Measurements from ENCODE around the gene TOP1. TPM values are rescaled to one million over a fixed set of nuclear protein-coding genes. Genes with fewer than 3 reads are reported as not detected.

The TOP1 gene
- polyA plus RNA-seq, 1 of the 3 experiments (the other 2 are of a cell fraction) = 11.9 TPM

- CTCF ChIA-PET = interaction anchor here (0.8 to 2.1 kb wide), 5 partner anchors 11 to 319 kb away, joined by 3 to 7 read pairs (median 6); no protein-coding TSS in a partner anchor
- Histone ChIP-seq H3K27ac (ENCODE audit: low read depth in 2 of 2, low read length in 1 of 2) (peak overlapping the region; percentile 89 to 93), H3K9me3 (no peaks in the 10 kb centered on the region)
Observed at GRCh38 chr20:41058674-41059635, 30.3 kb downstream of the TOP1 start.

More at GRCh38 chr20:41058674-41059635, 30.3 kb downstream of the TOP1 start:
- 95% methylated on average over 14 of the region's 14 CpGs for WGBS (ENCODE audit: low lambda C conversion rate)
- H3K4me2 ChIP-seq = peak overlapping the region; percentile 25; the same call in 1 of the 2 replicates
- peaks cover 27% of the 10 kb centered on the region for H3F3A ChIP-seq (replicated peaks; ENCODE audit: insufficient read depth)
- H3K4me3 ChIP-seq (ENCODE audit: low read depth in 2 of 2, low read length in 1 of 2) = no peak overlapping the region
- H3K36me3 ChIP-seq (replicated peaks in 1 of 2; ENCODE audit: control insufficient read depth in 1 of 2, insufficient read depth in 2 of 2, low read length in 1 of 2) = peaks cover 19 to 57% of the 10 kb centered on the region in 2 experiments
- POLR2A ChIA-PET = no interaction called here
- H3K27me3 ChIP-seq (ENCODE audit: insufficient read depth) = no peaks in the 10 kb centered on the region
- H3K79me2 ChIP-seq (ENCODE audit: insufficient read depth) = peaks cover 98% of the 10 kb centered on the region
- H3K9me2 ChIP-seq = no peaks in the 10 kb centered on the region
- H3K4me1 ChIP-seq (ENCODE audit: control insufficient read depth in 1 of 2, insufficient read depth in 2 of 2, low read depth in 1 of 2, low read length in 1 of 2) = peaks cover 22 to 42% of the 10 kb centered on the region in 2 experiments
- no peak overlapping the region for H3K9ac ChIP-seq
- peaks cover 76% of the 10 kb centered on the region for H4K20me1 ChIP-seq (ENCODE audit: insufficient read depth)
- H2AFZ ChIP-seq (ENCODE audit: low read depth) = no peak overlapping the region
- TF ChIP-seq RAD21 (IDR thresholded peaks at IDR 0.05; ENCODE audit: low read length) (no peak), RXRA (IDR thresholded peaks at IDR 0.05; ENCODE audit: borderline replicate concordance, low read depth) (no peak), MXI1 (IDR thresholded peaks at IDR 0.05; ENCODE audit: low read depth, low read length) (no peak), ELF1 (IDR thresholded peaks at IDR 0.05) (no peak), USF1 (IDR thresholded peaks at IDR 0.05; ENCODE audit: borderline replicate concordance, low read depth) (no peak), EP300 (IDR thresholded peaks at IDR 0.05; ENCODE audit: borderline replicate concordance in 1 of 2, low read depth in 1 of 2, low read length in 1 of 2) (no peak), TAF1 (IDR thresholded peaks at IDR 0.05; ENCODE audit: borderline replicate concordance, low read depth, low read length) (no peak), CHD2 (IDR thresholded peaks at IDR 0.05; ENCODE audit: low read length, partially characterized antibody) (no peak), RFX5 (IDR thresholded peaks at IDR 0.05; ENCODE audit: low read length) (no peak), FOXJ3 (CRISPR knock-in tag; IDR thresholded peaks at IDR 0.05) (no peak), MEF2A (IDR thresholded peaks at IDR 0.05; ENCODE audit: borderline replicate concordance, low read depth) (no peak), TCF12 (IDR thresholded peaks at IDR 0.05) (no peak), ZBTB33 (IDR thresholded peaks at IDR 0.05; ENCODE audit: borderline replicate concordance, low read depth) (no peak)
- TF ChIP-seq, protein P1, sequence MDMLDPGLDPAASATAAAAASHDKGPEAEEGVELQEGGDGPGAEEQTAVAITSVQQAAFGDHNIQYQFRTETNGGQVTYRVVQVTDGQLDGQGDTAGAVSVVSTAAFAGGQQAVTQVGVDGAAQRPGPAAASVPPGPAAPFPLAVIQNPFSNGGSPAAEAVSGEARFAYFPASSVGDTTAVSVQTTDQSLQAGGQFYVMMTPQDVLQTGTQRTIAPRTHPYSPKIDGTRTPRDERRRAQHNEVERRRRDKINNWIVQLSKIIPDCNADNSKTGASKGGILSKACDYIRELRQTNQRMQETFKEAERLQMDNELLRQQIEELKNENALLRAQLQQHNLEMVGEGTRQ (IDR thresholded peaks at IDR 0.05; ENCODE audit: borderline replicate concordance, low read depth, low read length) = no peak
- TF ChIP-seq, protein P2, sequence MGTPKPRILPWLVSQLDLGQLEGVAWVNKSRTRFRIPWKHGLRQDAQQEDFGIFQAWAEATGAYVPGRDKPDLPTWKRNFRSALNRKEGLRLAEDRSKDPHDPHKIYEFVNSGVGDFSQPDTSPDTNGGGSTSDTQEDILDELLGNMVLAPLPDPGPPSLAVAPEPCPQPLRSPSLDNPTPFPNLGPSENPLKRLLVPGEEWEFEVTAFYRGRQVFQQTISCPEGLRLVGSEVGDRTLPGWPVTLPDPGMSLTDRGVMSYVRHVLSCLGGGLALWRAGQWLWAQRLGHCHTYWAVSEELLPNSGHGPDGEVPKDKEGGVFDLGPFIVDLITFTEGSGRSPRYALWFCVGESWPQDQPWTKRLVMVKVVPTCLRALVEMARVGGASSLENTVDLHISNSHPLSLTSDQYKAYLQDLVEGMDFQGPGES (IDR thresholded peaks at IDR 0.05; ENCODE audit: low read depth, low read length) = no peak
- no peak for DNase-seq
